Measurements from ENCODE around the gene SLC25A29.
A peak's percentile ranks its signal among the peaks of the same experiment; 100 is the strongest.

Gene SLC25A29

GRCh38 chr14:100323121-100323941 is 17.1 kb upstream of the SLC25A29 start, which contains the start of gene SLC25A47:
TSS of gene SLC25A47 (plus strand) at chr14:100323339. CDS start at chr14:100323415, 76 bp downstream.
- Histone ChIP-seq H3K9me3 (ENCODE audit: control insufficient read depth in 1 of 2, low read length in 2 of 2) (no peaks in the 10 kb centered on the region), H3K27ac (ENCODE audit: low read depth, low read length) (no peak within 1 kb of the TSS), H3K36me3 (ENCODE audit: control insufficient read depth in 1 of 2, insufficient read depth in 2 of 2, low read length in 2 of 2) (no peaks in the 10 kb centered on the region), H3K4me1 (ENCODE audit: control insufficient read depth in 1 of 2, insufficient read depth in 2 of 2, low read length in 2 of 2) (peaks cover 28 to 29% of the 10 kb centered on the region in 2 donors), H3K27me3 (ENCODE audit: control insufficient read depth in 1 of 2, insufficient read depth in 2 of 2, low read length in 2 of 2) (no peaks in the 10 kb centered on the region), H3K4me3 (ENCODE audit: low read depth in 1 of 2, low read length in 2 of 2) (no peak within 1 kb of the TSS), H3K9ac (ENCODE audit: low read depth in 1 of 2, low read length in 2 of 2) (no peak within 1 kb of the TSS)

GRCh38 chr14:100322138-100322957 is 16.1 kb upstream of the SLC25A29 start:
- Histone ChIP-seq H3K9me3 (ENCODE audit: control insufficient read depth in 1 of 2, low read length in 2 of 2) (no peaks in the 10 kb centered on the region), H3K4me3 (ENCODE audit: low read depth in 1 of 2, low read length in 2 of 2) (no peak overlapping the region), H3K9ac (ENCODE audit: low read depth in 1 of 2, low read length in 2 of 2) (no peak overlapping the region), H3K27me3 (ENCODE audit: control insufficient read depth in 1 of 2, insufficient read depth in 2 of 2, low read length in 2 of 2) (no peaks in the 10 kb centered on the region), H3K4me1 (ENCODE audit: control insufficient read depth in 1 of 2, insufficient read depth in 2 of 2, low read length in 2 of 2) (peaks cover 29% of the 10 kb centered on the region in 2 donors), H3K27ac (ENCODE audit: low read depth, low read length) (no peak overlapping the region), H3K36me3 (ENCODE audit: control insufficient read depth in 1 of 2, insufficient read depth in 2 of 2, low read length in 2 of 2) (no peaks in the 10 kb centered on the region)

DNA sequence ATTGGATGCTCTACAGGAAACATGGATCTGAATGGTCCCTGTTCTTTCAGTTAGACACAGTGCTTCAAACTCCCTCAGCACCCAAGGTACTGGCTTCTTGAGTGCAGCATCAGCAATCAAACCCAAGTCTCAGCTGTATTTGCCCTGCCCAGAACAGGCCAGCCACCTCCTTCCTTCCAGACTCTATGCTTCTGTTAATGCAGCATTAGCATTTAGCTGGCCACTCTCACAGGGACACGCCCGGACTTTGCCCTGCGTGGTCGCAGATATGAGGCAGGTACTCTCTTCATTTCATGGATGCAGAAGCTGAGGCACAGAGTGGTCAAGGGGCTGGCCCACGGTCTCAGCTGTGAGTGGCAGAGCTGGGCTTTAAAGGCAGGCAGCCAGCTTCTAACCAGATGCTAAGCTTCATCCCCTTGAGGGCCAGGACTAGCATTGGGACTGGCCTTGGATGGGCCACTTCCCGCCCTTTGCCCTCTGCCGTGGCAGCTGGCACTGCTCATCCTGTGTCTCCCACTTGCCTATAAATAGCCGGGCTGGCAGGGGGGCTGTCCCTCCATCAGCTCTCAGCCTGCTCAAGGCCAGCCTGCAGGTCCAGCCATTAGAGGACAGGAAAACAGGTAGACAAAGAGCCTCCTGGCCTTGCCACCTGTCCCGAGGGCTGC is 15.4 kb upstream of the SLC25A29 start:
- Histone ChIP-seq H3K36me3 (ENCODE audit: control insufficient read depth in 1 of 2, insufficient read depth in 2 of 2, low read length in 2 of 2) (no peaks in the 10 kb centered on the region), H3K27ac (ENCODE audit: low read depth, low read length) (no peak overlapping the region), H3K9ac (ENCODE audit: low read depth in 1 of 2, low read length in 2 of 2) (no peak overlapping the region), H3K4me1 (ENCODE audit: control insufficient read depth in 1 of 2, insufficient read depth in 2 of 2, low read length in 2 of 2) (peaks cover 29% of the 10 kb centered on the region in 2 donors), H3K27me3 (ENCODE audit: control insufficient read depth in 1 of 2, insufficient read depth in 2 of 2, low read length in 2 of 2) (no peaks in the 10 kb centered on the region), H3K4me3 (ENCODE audit: low read depth in 1 of 2, low read length in 2 of 2) (no peak overlapping the region), H3K9me3 (ENCODE audit: control insufficient read depth in 1 of 2, low read length in 2 of 2) (no peaks in the 10 kb centered on the region)

GRCh38 chr14:100320157-100320856 is 14.1 kb upstream of the SLC25A29 start:
- Histone ChIP-seq H3K27ac (ENCODE audit: low read depth, low read length) (no peak overlapping the region), H3K9me3 (ENCODE audit: control insufficient read depth in 1 of 2, low read length in 2 of 2) (no peaks in the 10 kb centered on the region), H3K36me3 (ENCODE audit: control insufficient read depth in 1 of 2, insufficient read depth in 2 of 2, low read length in 2 of 2) (no peaks in the 10 kb centered on the region), H3K27me3 (ENCODE audit: control insufficient read depth in 1 of 2, insufficient read depth in 2 of 2, low read length in 2 of 2) (no peaks in the 10 kb centered on the region), H3K4me3 (ENCODE audit: low read depth in 1 of 2, low read length in 2 of 2) (no peak overlapping the region), H3K9ac (ENCODE audit: low read depth in 1 of 2, low read length in 2 of 2) (no peak overlapping the region), H3K4me1 (ENCODE audit: control insufficient read depth in 1 of 2, insufficient read depth in 2 of 2, low read length in 2 of 2) (peaks cover 18 to 19% of the 10 kb centered on the region in 2 donors)

DNA sequence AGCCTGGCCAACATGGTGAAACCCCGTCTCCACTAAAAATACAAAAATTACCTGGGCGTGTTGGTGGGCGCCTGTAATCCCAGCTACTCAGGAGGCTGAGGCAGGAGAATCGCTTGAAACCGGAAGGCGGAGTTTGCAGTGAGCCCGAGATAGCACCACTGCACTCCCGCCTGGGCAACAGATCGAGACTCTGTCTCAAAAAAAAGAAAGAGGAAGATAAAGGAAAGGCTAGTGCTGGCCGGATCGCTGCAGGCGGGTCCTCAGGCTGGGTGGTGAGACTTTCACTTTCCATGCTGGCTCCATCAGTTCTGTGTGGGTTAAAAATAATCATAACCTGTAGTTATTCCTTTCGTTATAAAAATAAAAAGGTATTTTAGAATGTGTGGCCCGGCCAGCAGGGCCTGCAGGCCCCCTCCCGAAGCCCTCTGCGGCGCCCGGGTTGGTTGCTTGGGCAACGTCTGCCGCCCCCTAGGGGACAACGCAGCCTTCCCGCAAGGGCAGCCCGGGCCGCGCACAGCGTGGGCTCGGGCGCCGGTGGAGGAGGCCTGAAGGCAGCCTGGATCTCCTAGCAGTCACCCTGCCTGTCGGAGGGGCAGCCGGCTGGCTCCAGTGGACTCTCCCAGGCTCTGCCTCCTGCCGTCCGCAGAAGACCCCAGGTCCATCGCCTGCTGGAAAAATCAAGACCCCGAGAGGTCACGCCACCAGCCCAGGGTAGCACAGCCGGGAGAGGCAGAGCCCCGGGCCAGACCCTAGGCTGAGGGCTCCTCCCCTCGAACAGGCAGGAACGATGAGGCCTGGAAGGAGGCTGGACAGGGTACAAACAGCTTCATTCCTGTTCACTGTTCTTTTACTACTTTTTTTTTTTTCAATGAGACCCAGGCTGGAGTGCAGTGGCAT is 11.9 kb upstream of the SLC25A29 start:
- no peaks in the 10 kb centered on the region for H3K9me3 ChIP-seq (ENCODE audit: control insufficient read depth in 1 of 2, low read length in 2 of 2)
- H3K4me3 ChIP-seq (ENCODE audit: low read depth in 1 of 2, low read length in 2 of 2) = peak overlapping the region; percentile 52 to 55
- no peak overlapping the region for H3K27ac ChIP-seq (ENCODE audit: low read depth, low read length)
- H3K9ac ChIP-seq (ENCODE audit: low read depth in 1 of 2, low read length in 2 of 2) = peak overlapping the region; percentile 10 to 32
- no peaks in the 10 kb centered on the region for H3K27me3 ChIP-seq (ENCODE audit: control insufficient read depth in 1 of 2, insufficient read depth in 2 of 2, low read length in 2 of 2)
- H3K4me1 ChIP-seq (ENCODE audit: control insufficient read depth in 1 of 2, insufficient read depth in 2 of 2, low read length in 2 of 2) = peaks cover 10 to 12% of the 10 kb centered on the region in 2 donors
- H3K36me3 ChIP-seq (ENCODE audit: control insufficient read depth in 1 of 2, insufficient read depth in 2 of 2, low read length in 2 of 2) = no peaks in the 10 kb centered on the region

GRCh38 chr14:100317389-100317788 is 11.1 kb upstream of the SLC25A29 start:
- no peaks in the 10 kb centered on the region for H3K36me3 ChIP-seq (ENCODE audit: control insufficient read depth in 1 of 2, insufficient read depth in 2 of 2, low read length in 2 of 2)
- peaks cover 0 to 3% of the 10 kb centered on the region in 2 donors for H3K27me3 ChIP-seq (ENCODE audit: control insufficient read depth in 1 of 2, insufficient read depth in 2 of 2, low read length in 2 of 2)
- no peak overlapping the region for H3K9ac ChIP-seq (ENCODE audit: low read depth in 1 of 2, low read length in 2 of 2)
- no peak overlapping the region for H3K4me3 ChIP-seq (ENCODE audit: low read depth in 1 of 2, low read length in 2 of 2)
- no peaks in the 10 kb centered on the region for H3K9me3 ChIP-seq (ENCODE audit: control insufficient read depth in 1 of 2, low read length in 2 of 2)
- no peak overlapping the region for H3K27ac ChIP-seq (ENCODE audit: low read depth, low read length)
- H3K4me1 ChIP-seq (ENCODE audit: control insufficient read depth in 1 of 2, insufficient read depth in 2 of 2, low read length in 2 of 2) = peaks cover 10 to 12% of the 10 kb centered on the region in 2 donors

DNA sequence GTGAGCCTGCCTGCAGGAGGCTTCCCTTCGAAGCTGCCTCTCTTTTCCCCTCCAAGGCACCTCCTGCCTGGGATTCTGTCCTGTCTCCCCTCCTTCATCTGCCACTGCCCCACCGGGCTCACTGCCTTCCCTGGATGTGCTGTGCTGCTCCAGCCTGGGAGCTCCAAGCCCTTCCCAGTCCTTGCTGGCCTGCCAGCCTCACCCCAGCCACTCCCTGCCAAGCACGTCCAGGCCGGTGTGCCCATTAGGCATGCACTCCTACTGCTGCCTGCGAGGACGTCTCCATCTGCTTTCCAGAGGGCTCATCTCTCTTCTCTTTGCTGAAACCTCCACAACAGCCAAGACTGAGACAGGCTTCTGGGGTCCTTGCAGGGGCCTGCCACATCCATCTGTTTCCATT is 8.5 kb upstream of the SLC25A29 start:
- Histone ChIP-seq H3K9me3 (ENCODE audit: control insufficient read depth in 1 of 2, low read length in 2 of 2) (no peaks in the 10 kb centered on the region), H3K27ac (ENCODE audit: low read depth, low read length) (no peak overlapping the region), H3K9ac (ENCODE audit: low read depth in 1 of 2, low read length in 2 of 2) (no peak overlapping the region), H3K27me3 (ENCODE audit: control insufficient read depth in 1 of 2, insufficient read depth in 2 of 2, low read length in 2 of 2) (peaks cover 0 to 3% of the 10 kb centered on the region in 2 donors), H3K36me3 (ENCODE audit: control insufficient read depth in 1 of 2, insufficient read depth in 2 of 2, low read length in 2 of 2) (no peaks in the 10 kb centered on the region), H3K4me3 (ENCODE audit: low read depth in 1 of 2, low read length in 2 of 2) (no peak overlapping the region), H3K4me1 (ENCODE audit: control insufficient read depth in 1 of 2, insufficient read depth in 2 of 2, low read length in 2 of 2) (peaks cover 0 to 4% of the 10 kb centered on the region in 2 donors)

- Histone ChIP-seq H3K4me1 (ENCODE audit: control insufficient read depth in 1 of 2, insufficient read depth in 2 of 2, low read length in 2 of 2) (peaks cover 0 to 4% of the 10 kb centered on the region in 2 donors), H3K4me3 (ENCODE audit: low read depth in 1 of 2, low read length in 2 of 2) (no peak overlapping the region), H3K9ac (ENCODE audit: low read depth in 1 of 2, low read length in 2 of 2) (no peak overlapping the region), H3K27ac (ENCODE audit: low read depth, low read length) (no peak overlapping the region), H3K36me3 (ENCODE audit: control insufficient read depth in 1 of 2, insufficient read depth in 2 of 2, low read length in 2 of 2) (no peaks in the 10 kb centered on the region), H3K9me3 (ENCODE audit: control insufficient read depth in 1 of 2, low read length in 2 of 2) (no peaks in the 10 kb centered on the region), H3K27me3 (ENCODE audit: control insufficient read depth in 1 of 2, insufficient read depth in 2 of 2, low read length in 2 of 2) (peaks cover 0 to 3% of the 10 kb centered on the region in 2 donors)
These were observed 7.4 kb upstream of the SLC25A29 start for GRCh38 chr14:100313464-100314230.
